ENCODE data around the gene GSG1L.

The GSG1L gene

GRCh38 chr16:28064150-28064549, 636 bp upstream of the GSG1L start:
- H3K27ac ChIP-seq (ENCODE audit: low read depth, low read length) = no peak overlapping the region
- no peaks in the 10 kb centered on the region for H3K79me2 ChIP-seq (ENCODE audit: insufficient read depth, low read length)
- H3K9me3 ChIP-seq (ENCODE audit: insufficient read depth, low read length) = no peaks in the 10 kb centered on the region
- H3F3A ChIP-seq (ENCODE audit: insufficient read depth) = no peaks in the 10 kb centered on the region
- H4K20me1 ChIP-seq (ENCODE audit: low read depth, low read length) = no peaks in the 10 kb centered on the region
- no peak overlapping the region for H3K9ac ChIP-seq (ENCODE audit: low read length)
- H3K9me2 ChIP-seq (replicated peaks; ENCODE audit: insufficient read depth, low read length) = no peaks in the 10 kb centered on the region
- H3K36me3 ChIP-seq (ENCODE audit: low read length) = no peaks in the 10 kb centered on the region
- no peaks in the 10 kb centered on the region for H3K27me3 ChIP-seq (ENCODE audit: low read length)
- no peak overlapping the region for H3K4me2 ChIP-seq (ENCODE audit: low read depth, low read length, poor library complexity, severe bottlenecking)
- H2AFZ ChIP-seq (ENCODE audit: low read depth, low read length, severe bottlenecking) = no peak overlapping the region
- no peak overlapping the region for H3K4me3 ChIP-seq (ENCODE audit: insufficient read depth, low read length, poor library complexity, severe bottlenecking)
- no peak for TF ChIP-seq EZH2phosphoT487 (conservative IDR thresholded peaks at IDR 0.05; ENCODE audit: low read length)
- TF ChIP-seq, protein P1, sequence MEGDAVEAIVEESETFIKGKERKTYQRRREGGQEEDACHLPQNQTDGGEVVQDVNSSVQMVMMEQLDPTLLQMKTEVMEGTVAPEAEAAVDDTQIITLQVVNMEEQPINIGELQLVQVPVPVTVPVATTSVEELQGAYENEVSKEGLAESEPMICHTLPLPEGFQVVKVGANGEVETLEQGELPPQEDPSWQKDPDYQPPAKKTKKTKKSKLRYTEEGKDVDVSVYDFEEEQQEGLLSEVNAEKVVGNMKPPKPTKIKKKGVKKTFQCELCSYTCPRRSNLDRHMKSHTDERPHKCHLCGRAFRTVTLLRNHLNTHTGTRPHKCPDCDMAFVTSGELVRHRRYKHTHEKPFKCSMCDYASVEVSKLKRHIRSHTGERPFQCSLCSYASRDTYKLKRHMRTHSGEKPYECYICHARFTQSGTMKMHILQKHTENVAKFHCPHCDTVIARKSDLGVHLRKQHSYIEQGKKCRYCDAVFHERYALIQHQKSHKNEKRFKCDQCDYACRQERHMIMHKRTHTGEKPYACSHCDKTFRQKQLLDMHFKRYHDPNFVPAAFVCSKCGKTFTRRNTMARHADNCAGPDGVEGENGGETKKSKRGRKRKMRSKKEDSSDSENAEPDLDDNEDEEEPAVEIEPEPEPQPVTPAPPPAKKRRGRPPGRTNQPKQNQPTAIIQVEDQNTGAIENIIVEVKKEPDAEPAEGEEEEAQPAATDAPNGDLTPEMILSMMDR (IDR thresholded peaks at IDR 0.05; ENCODE audit: insufficient read depth, low read length, poor library complexity, severe bottlenecking) = no peak

DNA sequence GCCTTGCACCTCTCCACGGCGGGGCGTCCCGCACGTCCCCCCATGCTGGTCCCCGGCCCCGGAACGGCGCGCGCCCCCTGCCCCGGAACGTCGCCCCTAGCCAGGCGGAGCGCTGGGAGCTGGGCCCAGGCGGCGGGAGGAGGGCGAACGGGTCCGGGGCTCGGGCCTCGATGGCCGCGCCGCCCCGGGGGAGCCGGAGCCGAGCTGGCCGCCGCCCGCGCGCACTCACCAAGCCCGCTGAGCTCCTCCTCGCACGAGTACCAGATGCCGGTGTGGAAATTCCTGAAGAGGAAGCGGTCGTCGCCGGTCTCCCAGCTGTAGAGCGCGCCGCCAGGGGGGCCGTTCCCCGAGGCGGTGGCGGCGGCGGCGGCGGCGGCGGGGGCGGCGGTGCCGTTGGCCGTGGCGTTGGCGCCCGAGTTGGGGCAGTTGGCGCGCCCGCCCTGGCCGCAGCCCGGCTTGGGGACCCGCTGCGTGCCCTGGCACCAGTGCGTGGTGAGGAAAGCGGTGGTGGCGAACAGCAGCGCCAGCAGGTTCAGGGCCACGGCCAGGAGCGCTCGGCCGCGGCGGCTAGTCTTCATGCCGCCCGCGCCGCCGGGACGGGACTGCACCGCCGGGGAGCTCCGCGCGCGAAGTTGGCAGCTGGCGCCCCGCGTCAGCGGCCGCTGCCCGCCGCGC, 530 bp downstream of the GSG1L start:
- Histone ChIP-seq H4K20me1 (ENCODE audit: low read depth, low read length) (no peaks in the 10 kb centered on the region), H3K27me3 (ENCODE audit: low read length) (no peaks in the 10 kb centered on the region), H2AFZ (ENCODE audit: low read depth, low read length, severe bottlenecking) (no peak overlapping the region), H3K4me2 (ENCODE audit: low read depth, low read length, poor library complexity, severe bottlenecking) (no peak overlapping the region), H3K4me3 (ENCODE audit: insufficient read depth, low read length, poor library complexity, severe bottlenecking) (no peak overlapping the region), H3K9me2 (replicated peaks; ENCODE audit: insufficient read depth, low read length) (no peaks in the 10 kb centered on the region), H3K9me3 (ENCODE audit: insufficient read depth, low read length) (no peaks in the 10 kb centered on the region), H3K9ac (ENCODE audit: low read length) (no peak overlapping the region), H3F3A (ENCODE audit: insufficient read depth) (no peaks in the 10 kb centered on the region), H3K36me3 (ENCODE audit: low read length) (no peaks in the 10 kb centered on the region), H3K27ac (ENCODE audit: low read depth, low read length) (no peak overlapping the region), H3K79me2 (ENCODE audit: insufficient read depth, low read length) (no peaks in the 10 kb centered on the region)
- TF ChIP-seq, protein P1 (IDR thresholded peaks at IDR 0.05; ENCODE audit: insufficient read depth, low read length, poor library complexity, severe bottlenecking) = no peak
- no peak for TF ChIP-seq EZH2phosphoT487 (conservative IDR thresholded peaks at IDR 0.05; ENCODE audit: low read length)

DNA sequence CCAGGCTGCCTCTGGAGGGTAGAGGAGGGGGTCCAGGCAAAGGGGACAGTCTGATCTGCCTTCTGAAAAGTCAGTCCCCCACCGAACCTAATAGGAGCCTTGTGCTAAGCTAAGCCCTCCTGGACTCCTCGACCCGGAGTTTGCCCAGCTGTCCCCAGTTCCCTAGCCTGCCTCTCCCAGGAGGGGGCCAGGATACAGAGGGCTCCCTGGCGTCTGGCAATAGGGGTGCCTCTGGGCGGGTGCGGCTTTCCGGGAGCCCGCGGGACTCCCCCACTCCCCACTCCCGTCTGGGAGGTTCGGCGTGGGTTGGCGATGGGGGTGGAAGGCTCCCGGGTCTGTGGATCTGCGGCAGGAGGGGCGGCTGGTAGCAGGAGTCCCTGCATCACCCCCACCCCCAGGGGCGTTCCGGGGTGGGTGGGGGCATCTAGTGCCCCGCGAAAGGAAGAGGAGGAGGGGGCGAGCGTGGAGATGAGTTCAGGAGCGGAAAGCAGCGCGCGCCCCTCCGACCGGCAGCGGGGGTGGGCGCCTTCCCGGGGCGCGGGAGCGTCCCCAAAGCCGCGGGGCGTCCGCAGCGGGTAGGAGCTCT, 1.2 kb downstream of the GSG1L start:
- Histone ChIP-seq H2AFZ (ENCODE audit: low read depth, low read length, severe bottlenecking) (no peak overlapping the region), H4K20me1 (ENCODE audit: low read depth, low read length) (no peaks in the 10 kb centered on the region), H3K4me3 (ENCODE audit: insufficient read depth, low read length, poor library complexity, severe bottlenecking) (no peak overlapping the region), H3K79me2 (ENCODE audit: insufficient read depth, low read length) (no peaks in the 10 kb centered on the region), H3K9ac (ENCODE audit: low read length) (no peak overlapping the region), H3K27me3 (ENCODE audit: low read length) (no peaks in the 10 kb centered on the region), H3K9me2 (replicated peaks; ENCODE audit: insufficient read depth, low read length) (no peaks in the 10 kb centered on the region), H3F3A (ENCODE audit: insufficient read depth) (no peaks in the 10 kb centered on the region), H3K9me3 (ENCODE audit: insufficient read depth, low read length) (no peaks in the 10 kb centered on the region), H3K4me2 (ENCODE audit: low read depth, low read length, poor library complexity, severe bottlenecking) (no peak overlapping the region), H3K36me3 (ENCODE audit: low read length) (no peaks in the 10 kb centered on the region), H3K27ac (ENCODE audit: low read depth, low read length) (no peak overlapping the region)
- TF ChIP-seq, protein P1 (IDR thresholded peaks at IDR 0.05; ENCODE audit: insufficient read depth, low read length, poor library complexity, severe bottlenecking) = no peak
- no peak for TF ChIP-seq EZH2phosphoT487 (conservative IDR thresholded peaks at IDR 0.05; ENCODE audit: low read length)
